Measurements from ENCODE around the gene WASF2. TPM values are rescaled to one million over a fixed set of nuclear protein-coding genes. Genes with fewer than 3 reads are reported as not detected.

WASF2 gene
- total RNA-seq, 4 donors from 2014 or later: 53.8 to 76.6 (median 70.3) TPM

- 0% methylated on average over 29 of the region's 67 CpGs for WGBS, 2 donors
- H3K4me3 ChIP-seq (ENCODE audit: low read depth, poor library complexity, severe bottlenecking): peak within 1 kb of the TSS; percentile 62
- intact Hi-C loops (cut with DNase I; ENCODE audit: low total_unique reads): no loop called here
- DNase-seq (ENCODE audit: low spot score in 2 of 2): peak; percentile 93 to 98
- TF ChIP-seq POLR2A (IDR thresholded peaks at IDR 0.05): no peak
- TF ChIP-seq CTCF (IDR thresholded peaks at IDR 0.05): no peak
These were observed 123.4 kb downstream of the WASF2 start, which contains the start of gene MAP3K6 for GRCh38 chr1:27366411-27367159. Gene MAP3K6, minus strand, starts transcription at chr1:27366961. Its CDS starts 364 bp downstream, at chr1:27366597.

GRCh38 chr1:27366113-27366410 is 123.9 kb downstream of the WASF2 start:
- intact Hi-C loops (cut with DNase I; ENCODE audit: low total_unique reads): no loop called here
- 1% methylated on average over 17 to 28 of the region's 30 CpGs for WGBS, 2 donors
- H3K4me3 ChIP-seq (ENCODE audit: low read depth, poor library complexity, severe bottlenecking): peak overlapping the region; percentile 62
- peak; percentile 87 to 98 for DNase-seq (ENCODE audit: low spot score in 2 of 2)
- TF ChIP-seq CTCF (IDR thresholded peaks at IDR 0.05) (no peak), POLR2A (IDR thresholded peaks at IDR 0.05) (no peak)

GRCh38 chr1:27365372-27366112 is 124.4 kb downstream of the WASF2 start:
- DNase-seq (ENCODE audit: low spot score in 2 of 2): peak; percentile 89 to 98
- intact Hi-C loops (cut with DNase I; ENCODE audit: low total_unique reads): no loop called here
- peak overlapping the region; percentile 62 for H3K4me3 ChIP-seq (ENCODE audit: low read depth, poor library complexity, severe bottlenecking)
- TF ChIP-seq POLR2A (IDR thresholded peaks at IDR 0.05): no peak
- TF ChIP-seq CTCF (IDR thresholded peaks at IDR 0.05): no peak
- 2% methylated on average over 38 to 40 of the region's 40 CpGs for WGBS, 2 donors

GRCh38 chr1:27364696-27365371 is 125.1 kb downstream of the WASF2 start:
- intact Hi-C loops (cut with DNase I; ENCODE audit: low total_unique reads): no loop called here
- no peak for DNase-seq (ENCODE audit: low spot score in 2 of 2)
- WGBS, 2 donors: 58 to 62% methylated on average over 10 to 11 of the region's 11 CpGs
- H3K4me3 ChIP-seq (ENCODE audit: low read depth, poor library complexity, severe bottlenecking): no peak overlapping the region
- TF ChIP-seq POLR2A (IDR thresholded peaks at IDR 0.05) (no peak), CTCF (IDR thresholded peaks at IDR 0.05) (no peak)

GRCh38 chr1:27363766-27364695 is 125.9 kb downstream of the WASF2 start:
- no peak for TF ChIP-seq CTCF (IDR thresholded peaks at IDR 0.05)
- TF ChIP-seq POLR2A (IDR thresholded peaks at IDR 0.05): no peak
- no peak for DNase-seq (ENCODE audit: low spot score in 2 of 2)
- no peak overlapping the region for H3K4me3 ChIP-seq (ENCODE audit: low read depth, poor library complexity, severe bottlenecking)
- 83 to 88% methylated on average over 26 of the region's 26 CpGs for WGBS, 2 donors
- intact Hi-C loops (cut with DNase I; ENCODE audit: low total_unique reads): no loop called here
